Measurements from ENCODE around the gene TXNDC9. TPM values are rescaled to one million over a fixed set of nuclear protein-coding genes. Genes with fewer than 3 reads are reported as not detected.

TXNDC9 gene
- total and polyA plus RNA-seq, 2 of the 8 experiments (the other 6 are each of a cell fraction or from before 2014, with no cell fraction given): 12.9 to 35.6 TPM

- H3K27me3 ChIP-seq (replicated peaks in 1 of 4; ENCODE audit: control insufficient read depth in 3 of 4, extremely low read depth in 1 of 4, insufficient read depth in 3 of 4, low read length in 3 of 4): no peaks in the 10 kb centered on the region
- H4K91ac ChIP-seq (replicated peaks; ENCODE audit: insufficient read length, low read length): no peak overlapping the region
- H2BK5ac ChIP-seq (ENCODE audit: low read depth, low read length): no peak overlapping the region
- CTCF ChIA-PET (ENCODE audit: partially characterized antibody): no interaction called here
- no peak overlapping the region for H3K56ac ChIP-seq (replicated peaks; ENCODE audit: insufficient read length, low read depth, low read length)
- no peaks in the 10 kb centered on the region for H4K20me1 ChIP-seq (replicated peaks in 1 of 2; ENCODE audit: control insufficient read depth in 1 of 2, insufficient read depth in 2 of 2, low read length in 2 of 2)
- H3K4ac ChIP-seq (replicated peaks; ENCODE audit: insufficient read length, low read depth, low read length): no peak overlapping the region
- H2BK120ac ChIP-seq (replicated peaks; ENCODE audit: low read depth, low read length): no peak overlapping the region
- H2AFZ ChIP-seq (ENCODE audit: low read length): no peak overlapping the region
- H2AK5ac ChIP-seq (ENCODE audit: low read depth, low read length): no peak overlapping the region
- peaks cover 0 to 79% (median 35%) of the 10 kb centered on the region in 4 experiments; a peak in 7 of 8 replicates for H3K36me3 ChIP-seq (ENCODE audit: control insufficient read depth in 2 of 4, insufficient read depth in 4 of 4, low read length in 3 of 4)
- POLR2A ChIA-PET (ENCODE audit: partially characterized antibody): interaction anchor here (1.6 kb wide), 1 partner anchor 22 kb away, joined by 3 read pairs; no protein-coding TSS in a partner anchor
- H3K4me1 ChIP-seq (replicated peaks in 1 of 4; ENCODE audit: control insufficient read depth in 3 of 4, insufficient read depth in 4 of 4, low read length in 3 of 4): no peaks in the 10 kb centered on the region
- H2BK20ac ChIP-seq (ENCODE audit: low read length): no peak overlapping the region
- H2BK12ac ChIP-seq (ENCODE audit: low read depth, low read length): no peak overlapping the region
- H4K5ac ChIP-seq (ENCODE audit: insufficient read length, low read depth, low read length): no peak overlapping the region
- H4K8ac ChIP-seq (ENCODE audit: extremely low read depth, insufficient read depth, low read length): no peak overlapping the region
- H3K9ac ChIP-seq (replicated peaks in 1 of 4; ENCODE audit: extremely low read depth in 1 of 4, low read depth in 3 of 4, low read length in 3 of 4): no peak overlapping the region
- no peak overlapping the region for H2BK15ac ChIP-seq (ENCODE audit: low read length)
- no peak overlapping the region for H3K23ac ChIP-seq (ENCODE audit: insufficient read length)
- no peaks in the 10 kb centered on the region for H3K79me1 ChIP-seq (ENCODE audit: low read depth, low read length)
- H3K9me3 ChIP-seq (ENCODE audit: insufficient read depth in 2 of 2, low read depth in 1 of 2, low read length in 1 of 2): no peaks in the 10 kb centered on the region; a peak in 1 of 4 replicates
- H3K14ac ChIP-seq (ENCODE audit: insufficient read length): no peak overlapping the region
- H3K18ac ChIP-seq (ENCODE audit: extremely low read depth, low read length): no peak overlapping the region
- no peak overlapping the region for H3K4me2 ChIP-seq (ENCODE audit: insufficient read depth in 1 of 2, low read depth in 2 of 2, low read length in 2 of 2)
- FAIRE-seq: no peak
- no peak for DNase-seq (ENCODE audit: low read depth in 1 of 2, low spot score in 2 of 2)
- TF ChIP-seq CBX5 (IDR thresholded peaks at IDR 0.05; ENCODE audit: low read depth, low read length) (no peak), TCF12 (IDR thresholded peaks at IDR 0.05; ENCODE audit: low read depth, low read length) (no peak), POU5F1 (IDR thresholded peaks at IDR 0.05; ENCODE audit: low read depth, low read length) (no peak), SP2 (IDR thresholded peaks at IDR 0.05; ENCODE audit: low read length) (no peak), HDAC6 (IDR thresholded peaks at IDR 0.05; ENCODE audit: low read depth, low read length) (no peak), EZH2 (IDR thresholded peaks at IDR 0.05; ENCODE audit: low read depth, low read length, severe bottlenecking) (no peak), CTBP2 (IDR thresholded peaks at IDR 0.05; ENCODE audit: borderline replicate concordance, insufficient read depth, insufficient read length, low read length) (no peak), KDM5A (IDR thresholded peaks at IDR 0.05; ENCODE audit: low read length) (no peak), TEAD4 (IDR thresholded peaks at IDR 0.05; ENCODE audit: low read depth, low read length) (no peak), TBP (IDR thresholded peaks at IDR 0.05; ENCODE audit: low read depth, low read length) (no peak), RFX5 (IDR thresholded peaks at IDR 0.05; ENCODE audit: borderline replicate concordance, low read depth, low read length) (no peak)
- H3K23me2 ChIP-seq (ENCODE audit: low read depth, low read length): no peaks in the 10 kb centered on the region
- no peak overlapping the region for H3K4me3 ChIP-seq (ENCODE audit: extremely low read depth in 1 of 4, insufficient read depth in 2 of 4, low read depth in 3 of 4, low read length in 4 of 4)
- no peaks in the 10 kb centered on the region for H3K79me2 ChIP-seq (ENCODE audit: control insufficient read depth in 1 of 2, insufficient read depth in 2 of 2, low read length in 2 of 2)
- no peak overlapping the region for H3K27ac ChIP-seq (ENCODE audit: low read depth, low read length)
These were observed 38.6 kb upstream of the TXNDC9 start for GRCh38 chr2:99374747-99375146.
